OCI-LY7 (cell line): ENCODE measurements around the gene MYBPC3. TPM values are rescaled to one million over a fixed set of nuclear protein-coding genes. Genes with fewer than 3 reads are reported as not detected.
"Not testable (repeated sequence)": the region's sequence is repeated elsewhere in the genome, so short reads cannot be mapped to it uniquely, and the experiment has no call there.

Experiments
- BruUV-seq: library from RNA; stranded (reverse); fragments of 400-500 nt; replicated peaks from 2 replicates; lab custom pipeline; 2021; lab: Mats Ljungman, UMichigan
- CTCF ChIA-PET: fragments of 300-600 bp; sonication (Branson Sonifier 250); formaldehyde crosslinking; loops from one replicate; lab custom pipeline; 2022; ENCODE audit warnings: antibody characterized with exemption; ENCODE audit not compliant: unreplicated experiment; lab: Charles Lee
- POLR2A ChIA-PET: fragments of 300-600 bp; sonication (Branson Sonifier 250); formaldehyde crosslinking; loops from one replicate; lab custom pipeline; 2022; ENCODE audit warnings: antibody characterized with exemption; lab: Charles Lee
- DNase-seq: peaks from one replicate; pipeline ENCODE4 v3.0.0-alpha.2; 2015; ENCODE audit warnings: low spot score
- H2AFZ ChIP-seq: fragments of 200-600 bp; sonication (generic), shearing (Covaris generic); 2 replicates; pipeline ENCODE4 v1.6.1; 2014; ENCODE audit warnings: mild to moderate bottlenecking, antibody characterized with exemption, low read length, moderate library complexity
- H3K27ac ChIP-seq: fragments of 200-600 bp; sonication (generic); 2 replicates; pipeline ENCODE4 v1.5.1; 2014; ENCODE audit warnings: mixed run types, low read depth, mild to moderate bottlenecking, moderate library complexity, low read length, inconsistent platforms; ENCODE audit not compliant: poor library complexity, severe bottlenecking
- H3K36me3 ChIP-seq: fragments of 200-600 bp; sonication (generic); 2 replicates; pipeline ENCODE4 v1.6.1; 2014; ENCODE audit warnings: mild to moderate bottlenecking, antibody characterized with exemption, low read length, moderate library complexity, mixed read lengths; ENCODE audit not compliant: insufficient read depth
- H3K4me1 ChIP-seq: fragments of 200-600 bp; sonication (generic); 2 replicates; pipeline ENCODE4 v1.5.1; 2014; ENCODE audit warnings: mild to moderate bottlenecking, low read length; ENCODE audit not compliant: insufficient read depth, poor library complexity, severe bottlenecking
- H3K4me2 ChIP-seq: fragments of 200-600 bp; sonication (generic); 2 replicates; pipeline ENCODE4 v1.6.1; 2014; ENCODE audit warnings: mild to moderate bottlenecking, low read length
- H3K4me3 ChIP-seq: fragments of 200-600 bp; sonication (generic); 2 replicates; pipeline ENCODE4 v1.5.1; 2014; ENCODE audit warnings: mild to moderate bottlenecking, low read depth, low read length; ENCODE audit not compliant: poor library complexity, severe bottlenecking
- H3K79me2 ChIP-seq: fragments of 200-600 bp; sonication (generic); 2 replicates; pipeline ENCODE4 v1.6.1; 2016; ENCODE audit warnings: low read depth, mild to moderate bottlenecking, low read length, moderate library complexity, mixed read lengths; ENCODE audit not compliant: insufficient read depth
- H3K9me2 ChIP-seq: fragments of 200-600 bp; sonication (generic); 2 replicates; pipeline ENCODE4 v1.6.1; 2016; ENCODE audit warnings: mild to moderate bottlenecking, low read length, mixed read lengths; ENCODE audit not compliant: insufficient read depth
- H3K9me3 ChIP-seq: fragments of 200-600 bp; sonication (generic); 2 replicates; pipeline ENCODE4 v1.6.1; 2014; ENCODE audit warnings: mild to moderate bottlenecking, mixed run types, low read length, mixed read lengths
- H4K20me1 ChIP-seq: fragments of 200-600 bp; sonication (generic); 2 replicates; pipeline ENCODE4 v1.6.1; 2014; ENCODE audit warnings: mild to moderate bottlenecking, antibody characterized with exemption, low read length, moderate library complexity, mixed read lengths; ENCODE audit not compliant: insufficient read depth
- EZH2phosphoT487 ChIP-seq: fragments of 200-600 bp; sonication (generic); IDR thresholded peaks from 2 replicates; pipeline ENCODE4 v1.6.1; 2018; ENCODE audit warnings: low read depth, borderline replicate concordance, mild to moderate bottlenecking, mixed run types, antibody characterized with exemption, low read length, moderate library complexity, mixed read lengths
- intact Hi-C: fragments of 100-400 bp; cut with micrococcal nuclease; formaldehyde crosslinking; loops from one replicate; pipeline ENCODE4 v1.10.0; 2022; ENCODE audit not compliant: unreplicated experiment
- total RNA-seq, 2 experiments: library from RNA; depleted of rRNA in 1 of 2; stranded (reverse); fragments of >200 nt in 1 of 2; shearing (Covaris generic) in 1 of 2; gene quantifications; 2 replicates each; pipeline ENCODE4 v1.2.3, GENCODE V29; 2014 to 2022
- TF ChIP-seq, protein P1 (sequence below): fragments of 200-600 bp; sonication (generic); conservative IDR thresholded peaks from 2 replicates; pipeline ENCODE4 v1.5.1; 2014; ENCODE audit warnings: mild to moderate bottlenecking, antibody characterized with exemption, low read length, moderate library complexity, mixed read lengths

The MYBPC3 gene
- total RNA-seq, 2 experiments from 2014 or later: 0.25 to 0.29 TPM

DNA sequence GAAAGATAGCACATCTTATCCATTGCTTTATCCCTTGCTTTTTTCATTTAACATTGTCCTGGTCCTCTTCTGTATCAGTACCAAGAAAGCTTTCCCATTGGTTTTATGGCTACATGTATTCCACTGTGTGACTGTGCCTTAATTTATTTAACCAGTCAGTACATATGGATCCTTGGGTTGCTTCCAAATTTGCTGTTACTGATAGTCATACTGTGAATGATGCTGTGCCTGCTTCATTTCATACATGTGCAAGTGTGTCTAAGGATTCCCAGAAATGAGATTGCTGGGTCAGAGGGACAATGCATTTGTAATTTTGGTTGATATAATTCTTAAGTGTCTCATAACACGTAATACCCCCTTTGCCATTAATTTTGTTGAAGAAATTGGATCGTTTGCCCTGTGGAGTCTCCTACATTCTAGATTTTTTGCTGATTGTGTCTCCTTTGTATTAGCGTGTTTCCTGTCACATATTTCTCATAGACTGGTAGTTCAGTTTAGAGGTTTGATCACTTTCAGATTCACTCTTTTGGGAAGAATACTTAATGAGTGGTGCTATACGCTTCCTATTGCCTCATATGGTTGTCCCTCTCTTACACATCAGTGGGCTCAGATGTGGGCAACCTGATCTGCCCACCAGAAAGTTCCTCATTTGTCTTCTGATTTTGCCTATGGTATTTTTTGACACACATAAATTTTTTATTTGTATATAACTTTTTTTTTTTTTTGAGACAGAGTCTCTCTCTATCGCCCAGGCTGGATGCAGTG lies 35.3 kb downstream of the MYBPC3 start:
- no peak overlapping the region for H3K4me3 ChIP-seq

DNA sequence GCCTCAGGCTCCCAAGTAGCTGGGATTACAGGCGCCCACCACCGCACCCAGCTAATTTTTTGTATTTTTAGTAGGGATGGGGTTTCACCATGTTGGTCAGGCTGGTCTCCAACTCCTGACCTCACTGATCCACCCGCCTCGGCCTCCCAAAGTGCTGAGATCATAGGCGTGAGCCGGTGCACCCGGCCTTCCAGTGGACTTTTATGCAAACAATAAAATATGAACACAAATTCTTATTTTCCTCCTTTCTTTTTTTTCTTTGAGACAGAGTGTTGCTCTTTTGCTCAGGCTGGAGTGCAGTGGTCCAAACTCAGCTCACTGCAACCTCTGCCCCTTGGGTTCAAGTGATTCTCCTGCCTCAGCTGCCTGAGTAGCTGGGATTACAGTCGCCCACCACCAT lies 36.0 kb downstream of the MYBPC3 start:
- H3K79me2 ChIP-seq, H3K27ac ChIP-seq, POLR2A ChIA-PET, CTCF ChIA-PET, BruUV-seq, H3K4me3 ChIP-seq, H3K4me2 ChIP-seq, H2AFZ ChIP-seq, H3K4me1 ChIP-seq, H4K20me1 ChIP-seq, intact Hi-C loops, DNase-seq, H3K9me2 ChIP-seq, H3K9me3 ChIP-seq: not testable (repeated sequence)
- H3K36me3 ChIP-seq: peaks cover 76% of the 10 kb centered on the region

More for the DNA sequence above, 35.3 kb downstream of the MYBPC3 start:
- Histone ChIP-seq H4K20me1 (no peaks in the 10 kb centered on the region), H3K36me3 (peaks cover 76% of the 10 kb centered on the region), H3K4me1 (no peaks in the 10 kb centered on the region), H3K4me2 (no peak overlapping the region), H3K9me2 (no peaks in the 10 kb centered on the region), H3K79me2 (no peaks in the 10 kb centered on the region), H3K27ac (no peak overlapping the region), H3K9me3 (no peaks in the 10 kb centered on the region), H2AFZ (no peak overlapping the region)
- intact Hi-C loops: no loop called here
- TF ChIP-seq, protein P1, sequence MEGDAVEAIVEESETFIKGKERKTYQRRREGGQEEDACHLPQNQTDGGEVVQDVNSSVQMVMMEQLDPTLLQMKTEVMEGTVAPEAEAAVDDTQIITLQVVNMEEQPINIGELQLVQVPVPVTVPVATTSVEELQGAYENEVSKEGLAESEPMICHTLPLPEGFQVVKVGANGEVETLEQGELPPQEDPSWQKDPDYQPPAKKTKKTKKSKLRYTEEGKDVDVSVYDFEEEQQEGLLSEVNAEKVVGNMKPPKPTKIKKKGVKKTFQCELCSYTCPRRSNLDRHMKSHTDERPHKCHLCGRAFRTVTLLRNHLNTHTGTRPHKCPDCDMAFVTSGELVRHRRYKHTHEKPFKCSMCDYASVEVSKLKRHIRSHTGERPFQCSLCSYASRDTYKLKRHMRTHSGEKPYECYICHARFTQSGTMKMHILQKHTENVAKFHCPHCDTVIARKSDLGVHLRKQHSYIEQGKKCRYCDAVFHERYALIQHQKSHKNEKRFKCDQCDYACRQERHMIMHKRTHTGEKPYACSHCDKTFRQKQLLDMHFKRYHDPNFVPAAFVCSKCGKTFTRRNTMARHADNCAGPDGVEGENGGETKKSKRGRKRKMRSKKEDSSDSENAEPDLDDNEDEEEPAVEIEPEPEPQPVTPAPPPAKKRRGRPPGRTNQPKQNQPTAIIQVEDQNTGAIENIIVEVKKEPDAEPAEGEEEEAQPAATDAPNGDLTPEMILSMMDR: no peak
- no peak for TF ChIP-seq EZH2phosphoT487
- no peak for DNase-seq
- ChIA-PET CTCF (no interaction called here), POLR2A (no interaction called here)
- no TSS peak for BruUV-seq

DNA sequence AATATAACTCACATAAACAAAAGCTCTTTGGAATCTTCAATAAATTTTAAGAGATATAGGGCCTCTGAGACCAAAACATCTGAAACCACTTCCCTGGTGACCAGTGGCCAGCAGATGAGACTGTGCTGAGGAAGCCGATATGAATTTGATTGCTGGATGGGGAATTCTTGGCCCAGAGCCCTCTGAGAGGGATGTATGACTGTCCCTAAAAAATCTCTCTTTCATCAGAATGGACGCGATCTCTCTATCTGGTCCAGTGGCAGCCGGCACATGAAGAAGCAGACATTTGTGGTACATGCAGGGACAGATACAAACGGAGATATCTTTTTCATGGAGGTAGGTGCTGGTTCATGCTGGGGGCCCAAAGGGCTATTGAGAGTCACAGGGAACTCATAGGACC lies 37.5 kb downstream of the MYBPC3 start:
- BruUV-seq: no TSS peak
- ChIA-PET POLR2A (interaction anchor here (0.6 kb wide), 1 partner anchor 15 kb away, joined by 7 read pairs; no protein-coding TSS in a partner anchor), CTCF (no interaction called here)

More for the DNA sequence above, 37.5 kb downstream of the MYBPC3 start:
- Histone ChIP-seq H4K20me1 (no peaks in the 10 kb centered on the region), H3K79me2 (no peaks in the 10 kb centered on the region), H3K4me3 (no peak overlapping the region), H3K4me2 (no peak overlapping the region), H3K9me3 (no peaks in the 10 kb centered on the region), H3K27ac (no peak overlapping the region), H3K4me1 (no peaks in the 10 kb centered on the region), H2AFZ (no peak overlapping the region), H3K9me2 (no peaks in the 10 kb centered on the region), H3K36me3 (peaks cover 83% of the 10 kb centered on the region)
- TF ChIP-seq, protein P1: no peak
- DNase-seq: no peak
- intact Hi-C loops: no loop called here
